GM15510 (cell line): ENCODE results near the gene C5orf58.

ENCODE experiments used
- POLR2A ChIP-seq: IDR thresholded peaks from 3 replicates; pipeline ENCODE4 v1.6.1; 2011; ENCODE audit warnings: borderline replicate concordance; ENCODE audit not compliant: insufficient read length; ENCODE audit errors: extremely low read depth

C5orf58 gene

GRCh38 chr5:170265522-170265921, 32.7 kb downstream of the C5orf58 start:
- no peak for TF ChIP-seq POLR2A

GRCh38 chr5:170266570-170267381, 34.0 kb downstream of the C5orf58 start:
- TF ChIP-seq POLR2A, result no peak

GRCh38 chr5:170267431-170268152, 34.8 kb downstream of the C5orf58 start:
- no peak for TF ChIP-seq POLR2A

- TF ChIP-seq POLR2A, result no peak
These were observed 35.4 kb downstream of the C5orf58 start for GRCh38 chr5:170268153-170268689.

- no peak for TF ChIP-seq POLR2A
These were observed 36.1 kb downstream of the C5orf58 start for GRCh38 chr5:170268884-170269283.

- no peak for TF ChIP-seq POLR2A
These were observed 36.8 kb downstream of the C5orf58 start for GRCh38 chr5:170269579-170269978.

GRCh38 chr5:170270293-170271069, 37.7 kb downstream of the C5orf58 start:
- no peak for TF ChIP-seq POLR2A

GRCh38 chr5:170273968-170274710, 41.4 kb downstream of the C5orf58 start:
- no peak for TF ChIP-seq POLR2A

- TF ChIP-seq POLR2A, result no peak
These were observed 42.7 kb downstream of the C5orf58 start for GRCh38 chr5:170275376-170275994.

GRCh38 chr5:170276140-170276539, 43.4 kb downstream of the C5orf58 start:
- no peak for TF ChIP-seq POLR2A

- no peak for TF ChIP-seq POLR2A
These were observed 45.1 kb downstream of the C5orf58 start for GRCh38 chr5:170277867-170278281.

- TF ChIP-seq POLR2A, result peak; percentile 30
These were observed 46.0 kb downstream of the C5orf58 start for GRCh38 chr5:170278611-170279458.

- TF ChIP-seq POLR2A, result no peak
These were observed 46.7 kb downstream of the C5orf58 start for GRCh38 chr5:170279459-170279817.
